ENCODE measurements around the gene BCAS3. TPM values are rescaled to one million over a fixed set of nuclear protein-coding genes. Genes with fewer than 3 reads are reported as not detected.
A peak's percentile ranks its signal among the peaks of the same experiment; 100 is the strongest.

The BCAS3 gene
- total RNA-seq, 1 donor from 2014 or later: 29.6 TPM

DNA sequence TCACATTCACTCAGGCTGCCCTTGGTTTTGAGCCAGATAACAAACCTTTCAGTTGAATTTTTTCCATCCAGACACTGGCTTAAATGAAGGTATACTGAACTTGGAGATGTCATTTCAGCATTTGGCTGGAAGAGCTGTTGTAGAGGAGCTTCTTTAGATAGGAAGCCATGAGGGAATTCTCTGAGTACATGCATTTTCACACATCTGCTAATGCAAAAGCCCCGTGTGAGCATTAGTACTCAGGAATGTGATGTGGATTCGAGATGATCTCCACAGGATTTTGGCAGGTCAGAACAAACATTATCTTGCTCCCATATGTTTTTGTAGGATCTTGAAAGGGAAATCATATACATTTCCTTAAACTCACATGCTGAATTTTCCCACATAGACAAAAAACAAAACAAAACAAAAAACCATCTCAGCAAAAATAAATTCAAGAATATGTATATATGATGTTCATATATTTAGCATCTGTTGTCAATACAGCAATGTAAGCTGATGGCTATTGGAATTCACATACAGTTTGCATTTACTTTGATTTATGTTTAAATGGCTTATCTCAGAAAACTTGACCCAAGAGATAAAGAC, 444.8 kb downstream of the BCAS3 start:
- intact Hi-C loops (cut with DNase I): no loop called here
- no peak overlapping the region for H3K27ac ChIP-seq
- DNase-seq: no peak
- no peaks in the 10 kb centered on the region for H3K36me3 ChIP-seq
- no peaks in the 10 kb centered on the region for H3K27me3 ChIP-seq (ENCODE audit: low read depth)
- H3K9me3 ChIP-seq: no peaks in the 10 kb centered on the region
- ATAC-seq: no peak
- H3K4me3 ChIP-seq: no peak overlapping the region
- no peaks in the 10 kb centered on the region for H3K4me1 ChIP-seq
- TF ChIP-seq, protein P1, sequence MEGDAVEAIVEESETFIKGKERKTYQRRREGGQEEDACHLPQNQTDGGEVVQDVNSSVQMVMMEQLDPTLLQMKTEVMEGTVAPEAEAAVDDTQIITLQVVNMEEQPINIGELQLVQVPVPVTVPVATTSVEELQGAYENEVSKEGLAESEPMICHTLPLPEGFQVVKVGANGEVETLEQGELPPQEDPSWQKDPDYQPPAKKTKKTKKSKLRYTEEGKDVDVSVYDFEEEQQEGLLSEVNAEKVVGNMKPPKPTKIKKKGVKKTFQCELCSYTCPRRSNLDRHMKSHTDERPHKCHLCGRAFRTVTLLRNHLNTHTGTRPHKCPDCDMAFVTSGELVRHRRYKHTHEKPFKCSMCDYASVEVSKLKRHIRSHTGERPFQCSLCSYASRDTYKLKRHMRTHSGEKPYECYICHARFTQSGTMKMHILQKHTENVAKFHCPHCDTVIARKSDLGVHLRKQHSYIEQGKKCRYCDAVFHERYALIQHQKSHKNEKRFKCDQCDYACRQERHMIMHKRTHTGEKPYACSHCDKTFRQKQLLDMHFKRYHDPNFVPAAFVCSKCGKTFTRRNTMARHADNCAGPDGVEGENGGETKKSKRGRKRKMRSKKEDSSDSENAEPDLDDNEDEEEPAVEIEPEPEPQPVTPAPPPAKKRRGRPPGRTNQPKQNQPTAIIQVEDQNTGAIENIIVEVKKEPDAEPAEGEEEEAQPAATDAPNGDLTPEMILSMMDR (IDR thresholded peaks at IDR 0.05): no peak

DNA sequence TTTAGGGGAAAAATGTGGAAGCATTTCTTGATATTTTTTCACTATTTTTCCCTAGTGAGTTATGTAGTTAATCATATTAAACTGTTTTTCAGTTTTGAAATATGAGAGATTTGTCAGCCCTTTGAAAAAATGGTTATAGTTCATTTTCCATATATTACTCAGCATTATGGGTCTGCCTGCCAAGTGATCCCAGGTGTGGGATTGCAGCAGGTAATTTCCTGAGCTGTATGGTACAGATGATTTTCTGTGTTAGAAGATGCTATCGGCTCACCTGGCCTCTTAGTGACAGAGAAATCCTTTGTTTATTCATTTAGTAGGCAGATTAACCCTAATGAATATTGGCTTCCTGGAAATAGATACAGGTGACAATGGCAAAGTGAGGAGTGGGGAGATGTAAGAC, 446.9 kb downstream of the BCAS3 start:
- ATAC-seq (no peak), DNase-seq (no peak)
- Histone ChIP-seq H3K4me3 (no peak overlapping the region), H3K9me3 (no peaks in the 10 kb centered on the region), H3K27me3 (ENCODE audit: low read depth) (no peaks in the 10 kb centered on the region), H3K36me3 (no peaks in the 10 kb centered on the region), H3K27ac (no peak overlapping the region), H3K4me1 (peaks cover 17% of the 10 kb centered on the region)
- TF ChIP-seq, protein P1 (IDR thresholded peaks at IDR 0.05): no peak
- intact Hi-C loops (cut with DNase I): no loop called here

DNA sequence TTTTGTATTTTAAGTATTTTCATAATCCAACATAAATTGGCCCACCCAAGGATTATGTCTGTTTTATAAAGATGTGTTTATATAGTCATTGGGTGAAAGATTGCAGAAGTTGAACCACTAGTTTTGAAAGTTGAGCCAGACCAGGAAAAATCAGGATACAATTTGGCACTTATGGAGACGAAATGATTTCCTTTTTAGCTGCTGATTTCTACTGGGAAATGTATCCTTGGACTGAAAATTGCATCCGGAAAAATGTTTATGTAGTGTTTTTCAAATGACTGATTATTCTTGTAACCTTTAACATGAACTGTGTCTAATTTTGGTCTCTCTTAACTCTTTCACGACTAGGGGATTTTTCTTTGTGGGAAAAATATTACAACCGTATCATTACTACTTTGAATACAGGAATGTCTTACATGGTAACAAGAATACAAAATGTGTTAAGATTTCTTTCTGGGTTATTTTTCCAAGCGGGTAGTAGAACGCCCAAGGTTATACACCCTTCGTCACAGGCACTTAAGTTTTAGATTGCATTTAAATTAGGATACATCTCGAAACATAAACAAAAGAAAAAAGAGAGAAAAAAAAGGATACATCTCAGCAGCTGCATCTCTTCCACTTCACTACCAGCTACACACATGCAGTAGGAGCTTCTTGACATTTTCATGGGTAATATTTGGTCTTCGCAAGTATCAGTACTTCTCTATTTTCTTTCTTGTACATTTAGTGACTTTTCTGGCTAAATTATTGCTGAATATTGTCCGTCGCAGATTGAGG, 449.0 kb downstream of the BCAS3 start:
- H3K9me3 ChIP-seq: no peaks in the 10 kb centered on the region
- no peak overlapping the region for H3K4me3 ChIP-seq
- H3K36me3 ChIP-seq: no peaks in the 10 kb centered on the region
- H3K27me3 ChIP-seq (ENCODE audit: low read depth): no peaks in the 10 kb centered on the region
- intact Hi-C loops (cut with DNase I): no loop called here
- peak overlapping the region; percentile 19 for H3K27ac ChIP-seq
- ATAC-seq: no peak
- peaks cover 19% of the 10 kb centered on the region for H3K4me1 ChIP-seq
- no peak for DNase-seq
- TF ChIP-seq, protein P1 (IDR thresholded peaks at IDR 0.05): no peak

DNA sequence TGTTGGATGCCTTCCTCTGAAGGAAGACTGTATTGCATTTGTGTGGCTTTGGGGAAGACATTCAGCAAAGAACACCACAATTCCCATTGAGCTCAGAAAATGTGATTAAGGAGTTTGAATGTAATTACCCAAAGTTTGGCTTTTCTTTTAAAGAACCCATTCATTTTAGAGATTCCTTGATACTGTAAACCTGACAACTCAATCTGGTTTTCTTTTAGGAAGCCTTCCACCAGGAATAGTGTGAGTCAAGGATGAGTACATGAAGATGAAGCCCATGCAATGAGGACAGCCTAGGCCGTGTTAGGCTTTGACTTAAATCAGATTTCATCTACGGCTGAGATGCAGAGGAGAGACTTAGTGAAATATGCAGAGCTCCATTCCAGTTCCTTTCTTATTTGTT, 450.3 kb downstream of the BCAS3 start:
- no peaks in the 10 kb centered on the region for H3K36me3 ChIP-seq
- peak overlapping the region; percentile 63 for H3K27ac ChIP-seq
- H3K9me3 ChIP-seq: no peaks in the 10 kb centered on the region
- no peaks in the 10 kb centered on the region for H3K27me3 ChIP-seq (ENCODE audit: low read depth)
- intact Hi-C loops (cut with DNase I): no loop called here
- DNase-seq: no peak
- no peak for ATAC-seq
- H3K4me1 ChIP-seq: peaks cover 19% of the 10 kb centered on the region
- TF ChIP-seq, protein P1 (IDR thresholded peaks at IDR 0.05): no peak
- H3K4me3 ChIP-seq: no peak overlapping the region

DNA sequence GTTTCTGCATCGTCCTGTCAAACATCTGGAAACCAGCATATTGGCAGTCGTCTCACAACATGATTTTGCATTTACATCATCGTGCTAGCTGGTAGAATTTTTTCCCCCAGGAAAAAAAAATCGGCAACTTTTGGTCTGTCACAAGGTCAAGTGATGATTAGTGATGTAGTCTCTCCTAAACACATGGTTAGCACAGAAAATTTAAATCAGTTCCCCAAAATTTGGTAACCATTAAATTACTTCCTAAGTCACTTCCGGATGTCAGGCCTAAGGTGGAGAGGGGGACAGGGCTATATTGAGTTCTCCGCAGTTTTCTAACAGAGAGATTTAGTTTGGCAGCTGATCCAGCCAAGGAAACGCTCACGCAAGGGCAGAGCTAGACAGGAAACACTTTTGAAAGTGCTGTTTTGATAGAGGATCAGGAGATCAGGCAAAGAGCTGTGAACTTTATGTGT, 451.0 kb downstream of the BCAS3 start:
- Histone ChIP-seq H3K9me3 (no peaks in the 10 kb centered on the region), H3K27me3 (ENCODE audit: low read depth) (no peaks in the 10 kb centered on the region), H3K4me3 (no peak overlapping the region), H3K4me1 (peaks cover 19% of the 10 kb centered on the region), H3K36me3 (no peaks in the 10 kb centered on the region), H3K27ac (peak overlapping the region; percentile 63)
- ATAC-seq (peak in 1 of 2 donors; percentile 33), DNase-seq (no peak)
- intact Hi-C loops (cut with DNase I): no loop called here
- TF ChIP-seq, protein P1 (IDR thresholded peaks at IDR 0.05): no peak
